Left lung (tissue), 10 donors: ENCODE data around the gene RRP9. TPM values are rescaled to one million over a fixed set of nuclear protein-coding genes. Genes with fewer than 3 reads are reported as not detected.

Experiments used
- ATAC-seq: fragments of 200-7000 bp; cut with Tn5 transposase; one replicate; pipeline ENCODE4 v1.9.1; 2020; ENCODE audit warnings: moderate library complexity
- DNase-seq, 4 donors: peaks; one replicate each; pipeline ENCODE4 v3.0.0-alpha.2; 2013 to 2020
- H3K27ac ChIP-seq, 2 donors: fragments of 200-600 bp; sonication (generic) in 1 of 2; one replicate each; pipeline versions ENCODE4 v1.5.0 to v1.8.0; 2020 to 2021
- H3K27me3 ChIP-seq, 2 donors: fragments of 200-600 bp; sonication (generic) in 1 of 2; one replicate each; pipeline versions ENCODE4 v1.5.0 to v1.8.0; 2020 to 2021
- H3K36me3 ChIP-seq, 2 donors: fragments of 200-600 bp; sonication (generic) in 1 of 2; one replicate each; pipeline versions ENCODE4 v1.5.0 to v1.8.0; 2020 to 2021
- H3K4me1 ChIP-seq, 2 donors: fragments of 200-600 bp; one replicate each; pipeline ENCODE4 v1.8.0; 2021
- H3K4me3 ChIP-seq, 2 donors: fragments of 200-600 bp; sonication (generic) in 1 of 2; one replicate each; pipeline versions ENCODE4 v1.5.0 to v1.8.0; 2020 to 2021; ENCODE audit warnings: mild to moderate bottlenecking in 1 of 2
- H3K9me3 ChIP-seq, 2 donors: fragments of 200-600 bp; sonication (generic) in 1 of 2; one replicate each; pipeline versions ENCODE4 v1.5.0 to v1.8.0; 2020 to 2021
- CTCF ChIP-seq, 2 donors: fragments of 200-600 bp; sonication (generic) in 1 of 2; IDR thresholded peaks; one replicate each; pipeline versions ENCODE4 v1.5.0 to v1.8.0; 2021; ENCODE audit warnings: antibody characterized with exemption in 2 of 2
- intact Hi-C, 2 donors: fragments of 100-400 bp; cut with DNase I; formaldehyde crosslinking; loops; one replicate each; pipeline versions ENCODE4 v1.11.2 to v1.14.2; 2022
- polyA plus RNA-seq, 6 donors: library from polyadenylated mRNA; unstranded; fragments of 120-200 nt; gene quantifications; one replicate each; pipeline ENCODE4 v1.2.1, GENCODE V29; 2013; ENCODE audit not compliant: insufficient read length in 6 of 6
- total RNA-seq, 2 donors: library from RNA; stranded (reverse); fragmentation: NEBNext Ultra II Directional; extraction: Animal tissue kit (Norgen Biotek cat#: 25700); gene quantifications; one replicate each; pipeline ENCODE4 v1.2.1, GENCODE V29; 2021
- donor health status: DM: no; HTN: yes; CAD: no.
- donor health status: DM: no; HTN: no; CAD: no.

The RRP9 gene
- total and polyA plus RNA-seq, 8 donors = 14.5 to 25.7 (median 19.1) TPM

GRCh38 chr3:51942603-51943450, 1.1 kb upstream of the RRP9 start:
- Histone ChIP-seq H3K4me1 (peaks cover 11 to 41% of the 10 kb centered on the region in 2 donors), H3K27me3 (no peaks in the 10 kb centered on the region), H3K27ac (peak overlapping the region; percentile 88 to 93), H3K4me3 (peak overlapping the region; percentile 45 to 86), H3K9me3 (no peaks in the 10 kb centered on the region), H3K36me3 (peaks cover 0 to 21% of the 10 kb centered on the region in 2 donors)
- intact Hi-C loops = no loop called here
- no peak for TF ChIP-seq CTCF (IDR thresholded peaks at IDR 0.05)
- DNase-seq (peak in 3 of 4 donors; percentile 55 to 83 (median 69)), ATAC-seq (peak; percentile 60)

- intact Hi-C loops = no loop called here
- H3K36me3 ChIP-seq = peaks cover 0 to 31% of the 10 kb centered on the region in 2 donors
- ATAC-seq (no peak), DNase-seq (no peak)
- peak overlapping the region; percentile 63 to 86 for H3K4me3 ChIP-seq
- TF ChIP-seq CTCF (IDR thresholded peaks at IDR 0.05) = no peak
- H3K9me3 ChIP-seq = no peaks in the 10 kb centered on the region
- peaks cover 11 to 41% of the 10 kb centered on the region in 2 donors for H3K4me1 ChIP-seq
- no peaks in the 10 kb centered on the region for H3K27me3 ChIP-seq
- peak overlapping the region; percentile 5 to 88 for H3K27ac ChIP-seq
Observed at GRCh38 chr3:51941463-51941797, 274 bp downstream of the RRP9 start.

- peaks cover 0 to 37% of the 10 kb centered on the region in 2 donors for H3K36me3 ChIP-seq
- H3K27ac ChIP-seq = peak overlapping the region in 1 of 2 donors; percentile 88
- no peak for TF ChIP-seq CTCF (IDR thresholded peaks at IDR 0.05)
- DNase-seq (no peak), ATAC-seq (no peak)
- intact Hi-C loops = no loop called here
- H3K4me3 ChIP-seq = peak overlapping the region; percentile 63 to 86
- H3K27me3 ChIP-seq = no peaks in the 10 kb centered on the region
- no peaks in the 10 kb centered on the region for H3K9me3 ChIP-seq
- peaks cover 11 to 41% of the 10 kb centered on the region in 2 donors for H3K4me1 ChIP-seq
Observed at GRCh38 chr3:51940648-51941462, 849 bp downstream of the RRP9 start.

- Histone ChIP-seq H3K9me3 (no peaks in the 10 kb centered on the region), H3K27me3 (no peaks in the 10 kb centered on the region), H3K4me3 (no peak overlapping the region), H3K36me3 (peaks cover 0 to 49% of the 10 kb centered on the region in 2 donors), H3K4me1 (peaks cover 11 to 41% of the 10 kb centered on the region in 2 donors), H3K27ac (no peak overlapping the region)
- intact Hi-C loops = no loop called here
- no peak for TF ChIP-seq CTCF (IDR thresholded peaks at IDR 0.05)
- ATAC-seq (no peak), DNase-seq (no peak)
Observed at GRCh38 chr3:51938780-51939425, 2.8 kb downstream of the RRP9 start.
